Measurements from ENCODE around the gene CDH15. TPM values are rescaled to one million over a fixed set of nuclear protein-coding genes. Genes with fewer than 3 reads are reported as not detected.
"Not testable (repeated sequence)": the region's sequence is repeated elsewhere in the genome, so short reads cannot be mapped to it uniquely, and the experiment has no call there.

CDH15 gene
- total RNA-seq, 4 donors from 2014 or later, result not detected

DNA sequence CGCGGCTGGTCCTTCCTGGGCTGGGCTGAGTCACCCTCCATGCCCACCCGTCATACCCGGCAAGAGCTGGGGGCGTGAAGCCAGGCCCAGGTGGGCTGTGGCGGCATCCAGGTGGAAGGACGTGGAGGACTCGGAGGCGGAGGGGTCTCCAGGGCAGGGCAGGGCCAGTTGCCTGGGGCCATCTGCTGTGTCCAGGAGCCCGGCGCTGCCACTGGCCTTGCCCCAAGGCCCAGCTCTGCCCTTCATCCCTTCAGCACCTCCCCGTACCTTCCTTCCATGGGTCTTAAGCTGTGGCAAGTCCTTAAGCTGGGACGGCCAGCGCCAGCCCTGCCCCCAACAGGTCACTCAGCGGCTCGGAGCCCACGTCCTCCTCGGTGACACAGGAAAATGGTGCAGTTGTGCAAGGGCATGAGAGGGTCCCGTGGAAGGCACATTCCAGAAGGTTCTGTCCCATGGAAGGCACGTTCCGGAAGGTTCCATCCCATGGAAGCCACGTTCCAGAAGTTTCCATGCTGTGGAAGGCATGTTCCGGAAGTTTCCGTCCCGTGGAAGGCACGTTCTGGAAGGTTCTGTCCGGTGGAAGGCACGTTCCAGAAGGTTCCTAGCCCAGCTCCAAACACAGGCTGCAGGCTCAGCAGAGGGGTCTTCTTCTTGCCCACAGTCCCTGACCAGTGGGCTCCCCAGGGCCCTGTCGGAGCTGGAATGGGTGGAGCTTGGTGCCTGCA lies 10.4 kb upstream of the CDH15 start:
- no peak for TF ChIP-seq POLR2A (IDR thresholded peaks at IDR 0.05)
- TF ChIP-seq, protein P1, sequence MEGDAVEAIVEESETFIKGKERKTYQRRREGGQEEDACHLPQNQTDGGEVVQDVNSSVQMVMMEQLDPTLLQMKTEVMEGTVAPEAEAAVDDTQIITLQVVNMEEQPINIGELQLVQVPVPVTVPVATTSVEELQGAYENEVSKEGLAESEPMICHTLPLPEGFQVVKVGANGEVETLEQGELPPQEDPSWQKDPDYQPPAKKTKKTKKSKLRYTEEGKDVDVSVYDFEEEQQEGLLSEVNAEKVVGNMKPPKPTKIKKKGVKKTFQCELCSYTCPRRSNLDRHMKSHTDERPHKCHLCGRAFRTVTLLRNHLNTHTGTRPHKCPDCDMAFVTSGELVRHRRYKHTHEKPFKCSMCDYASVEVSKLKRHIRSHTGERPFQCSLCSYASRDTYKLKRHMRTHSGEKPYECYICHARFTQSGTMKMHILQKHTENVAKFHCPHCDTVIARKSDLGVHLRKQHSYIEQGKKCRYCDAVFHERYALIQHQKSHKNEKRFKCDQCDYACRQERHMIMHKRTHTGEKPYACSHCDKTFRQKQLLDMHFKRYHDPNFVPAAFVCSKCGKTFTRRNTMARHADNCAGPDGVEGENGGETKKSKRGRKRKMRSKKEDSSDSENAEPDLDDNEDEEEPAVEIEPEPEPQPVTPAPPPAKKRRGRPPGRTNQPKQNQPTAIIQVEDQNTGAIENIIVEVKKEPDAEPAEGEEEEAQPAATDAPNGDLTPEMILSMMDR (IDR thresholded peaks at IDR 0.05), result no peak
- H3K4me3 ChIP-seq, result no peak overlapping the region
- H3K36me3 ChIP-seq, result no peaks in the 10 kb centered on the region
- H3K27me3 ChIP-seq, result no peaks in the 10 kb centered on the region
- H3K9me3 ChIP-seq, result no peaks in the 10 kb centered on the region
- no peak overlapping the region for H3K27ac ChIP-seq
- H3K4me1 ChIP-seq, result no peaks in the 10 kb centered on the region
- DNase-seq, result no peak

DNA sequence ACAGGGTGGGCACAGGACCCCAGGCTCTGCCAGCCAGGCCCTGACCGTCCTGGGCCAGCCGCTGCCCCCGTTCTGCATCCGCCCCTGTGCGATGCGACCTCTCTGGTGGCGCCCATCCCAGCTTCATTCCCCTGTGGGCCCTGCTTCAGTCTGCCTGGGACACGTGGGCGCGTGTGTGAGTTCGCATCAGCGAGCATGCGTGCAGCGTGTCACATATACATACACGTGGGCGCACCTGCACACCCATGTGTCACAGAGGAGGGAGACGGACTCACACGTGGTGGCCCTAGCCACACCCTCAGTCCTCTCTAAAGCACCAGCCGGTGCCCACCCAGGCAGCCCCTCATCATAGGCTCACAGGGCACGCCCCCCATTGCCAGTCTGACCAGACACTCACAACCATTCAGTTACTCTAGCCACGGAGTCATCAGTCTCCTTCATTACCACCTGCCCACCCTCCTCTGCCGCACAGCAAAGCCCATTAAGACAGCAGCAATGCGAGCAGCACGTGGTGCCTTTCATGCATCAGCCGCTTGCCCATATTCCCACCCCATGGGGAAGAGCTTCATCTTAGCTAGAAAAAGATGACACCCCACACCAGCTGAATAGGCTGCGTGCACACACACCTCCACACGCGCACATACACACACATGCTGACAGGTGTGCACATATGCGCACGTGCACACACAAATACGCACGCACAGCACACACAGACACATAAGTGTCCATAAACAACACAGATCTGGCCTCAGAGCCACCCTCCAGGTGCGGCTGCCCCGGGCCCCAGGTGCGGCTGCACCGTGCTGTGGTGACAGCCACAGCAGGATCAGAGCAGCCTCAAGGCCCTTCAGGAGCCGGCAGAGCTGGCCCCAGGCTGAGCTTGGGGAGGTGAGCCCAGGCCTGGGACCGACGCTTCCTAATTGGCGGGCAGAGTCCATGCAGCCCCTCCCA lies 9.5 kb upstream of the CDH15 start:
- no peak for TF ChIP-seq POLR2A (IDR thresholded peaks at IDR 0.05)
- TF ChIP-seq, protein P1 (IDR thresholded peaks at IDR 0.05), result no peak
- no peak overlapping the region for H3K4me3 ChIP-seq
- peaks cover under 1 to 3% (median 1%) of the 10 kb centered on the region in 4 donors for H3K4me1 ChIP-seq
- H3K9me3 ChIP-seq, result no peaks in the 10 kb centered on the region
- no peaks in the 10 kb centered on the region for H3K27me3 ChIP-seq
- H3K36me3 ChIP-seq, result no peaks in the 10 kb centered on the region
- DNase-seq, result no peak
- no peak overlapping the region for H3K27ac ChIP-seq

DNA sequence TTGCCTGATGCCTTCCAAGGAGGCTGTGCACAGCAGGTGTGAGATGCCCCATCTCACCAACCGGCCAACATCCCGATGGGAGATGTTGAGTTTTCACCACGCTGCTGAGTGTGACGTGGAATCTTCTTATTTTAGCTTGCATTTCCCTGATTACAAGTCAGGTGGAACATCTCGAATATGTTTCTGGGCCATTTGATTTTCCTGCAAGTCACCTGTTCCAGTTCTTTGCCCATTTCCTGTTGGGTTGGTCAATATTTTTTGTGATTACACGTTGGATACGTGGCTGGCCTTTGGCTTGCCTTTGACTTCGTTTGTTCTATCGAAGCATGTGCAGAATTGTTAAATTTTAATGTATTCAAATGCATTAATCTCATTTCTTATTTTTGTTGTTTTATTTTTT lies 8.3 kb upstream of the CDH15 start:
- H3K36me3 ChIP-seq, result no peaks in the 10 kb centered on the region
- H3K27me3 ChIP-seq, result no peaks in the 10 kb centered on the region
- no peak for TF ChIP-seq POLR2A (IDR thresholded peaks at IDR 0.05)

DNA sequence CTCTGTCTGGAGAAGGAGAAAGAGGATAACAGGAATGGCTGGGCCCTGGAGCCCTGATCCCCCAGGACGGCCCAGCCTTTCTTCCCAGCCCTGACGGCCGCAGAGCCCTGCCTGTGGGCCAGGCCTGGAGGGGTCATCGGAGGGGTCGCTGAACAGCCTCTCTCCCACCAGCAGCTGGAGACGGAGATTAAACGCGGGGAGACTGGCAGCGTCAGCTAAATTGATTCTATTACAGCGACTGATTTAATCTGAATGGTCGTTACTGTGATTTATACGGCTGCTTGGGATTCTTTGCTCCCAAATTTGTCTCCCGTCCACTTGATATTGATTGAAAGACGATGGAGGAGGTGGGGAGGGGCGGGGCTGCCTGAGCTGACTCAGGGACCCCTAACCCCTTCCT lies 7.1 kb upstream of the CDH15 start:
- no peaks in the 10 kb centered on the region for H3K9me3 ChIP-seq
- H3K4me1 ChIP-seq, result peaks cover 5 to 12% (median 8%) of the 10 kb centered on the region in 4 donors
- no peak for DNase-seq
- no peak overlapping the region for H3K4me3 ChIP-seq
- H3K27me3 ChIP-seq, result no peaks in the 10 kb centered on the region
- no peaks in the 10 kb centered on the region for H3K36me3 ChIP-seq
- TF ChIP-seq, protein P1 (IDR thresholded peaks at IDR 0.05), result no peak
- TF ChIP-seq POLR2A (IDR thresholded peaks at IDR 0.05), result no peak
- no peak overlapping the region for H3K27ac ChIP-seq

More for the DNA sequence above, 8.3 kb upstream of the CDH15 start:
- no peak for DNase-seq
- no peak overlapping the region for H3K27ac ChIP-seq
- peaks cover 5 to 12% (median 8%) of the 10 kb centered on the region in 4 donors for H3K4me1 ChIP-seq
- H3K9me3 ChIP-seq, result no peaks in the 10 kb centered on the region
- no peak overlapping the region for H3K4me3 ChIP-seq

DNA sequence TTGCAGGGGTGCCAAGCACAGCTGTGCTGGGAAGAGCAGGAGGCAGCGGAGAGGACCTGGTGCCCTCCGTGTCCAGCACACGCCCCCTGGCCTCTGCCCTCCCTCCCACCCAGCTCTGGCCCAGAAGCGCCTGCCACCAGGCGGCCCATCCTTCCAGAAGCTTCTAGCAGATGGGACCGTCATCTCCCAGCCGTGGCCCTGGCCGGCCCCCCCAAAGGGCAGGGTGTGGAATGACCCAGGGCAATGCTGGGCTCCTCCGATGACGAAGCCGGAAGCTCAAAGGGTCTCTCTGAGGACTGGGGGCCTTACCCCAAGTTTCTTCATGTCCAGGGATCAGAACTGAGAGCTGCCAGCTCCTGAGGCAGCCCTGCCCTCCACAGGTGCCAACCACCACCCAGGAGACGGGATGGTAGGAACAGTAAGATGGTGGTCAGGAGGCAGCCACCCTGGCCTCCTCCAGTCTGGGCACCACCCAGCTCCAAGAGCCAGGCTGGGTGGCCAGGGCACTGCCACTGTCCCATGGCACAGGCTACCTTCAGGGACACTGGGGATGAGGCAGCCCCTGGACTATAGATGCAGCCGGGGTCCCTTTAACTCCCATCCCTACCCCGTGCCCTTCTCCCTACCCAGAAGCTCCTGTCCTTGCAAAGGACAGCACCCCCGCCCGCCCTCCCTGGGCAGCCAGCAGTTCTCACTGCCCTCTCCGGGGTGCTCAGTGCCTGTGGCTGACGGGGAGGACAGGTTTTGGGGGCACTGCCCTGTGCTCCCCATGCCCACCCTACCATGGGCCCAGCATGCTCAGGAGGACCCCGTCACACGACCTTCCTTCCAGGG lies 6.5 kb upstream of the CDH15 start:
- H3K4me1 ChIP-seq, result peaks cover 5 to 12% (median 10%) of the 10 kb centered on the region in 4 donors
- no peak overlapping the region for H3K4me3 ChIP-seq
- DNase-seq, result no peak
- no peak for TF ChIP-seq POLR2A (IDR thresholded peaks at IDR 0.05)
- TF ChIP-seq, protein P1 (IDR thresholded peaks at IDR 0.05), result no peak
- no peaks in the 10 kb centered on the region for H3K36me3 ChIP-seq
- no peaks in the 10 kb centered on the region for H3K9me3 ChIP-seq
- H3K27ac ChIP-seq, result no peak overlapping the region
- H3K27me3 ChIP-seq, result no peaks in the 10 kb centered on the region

DNA sequence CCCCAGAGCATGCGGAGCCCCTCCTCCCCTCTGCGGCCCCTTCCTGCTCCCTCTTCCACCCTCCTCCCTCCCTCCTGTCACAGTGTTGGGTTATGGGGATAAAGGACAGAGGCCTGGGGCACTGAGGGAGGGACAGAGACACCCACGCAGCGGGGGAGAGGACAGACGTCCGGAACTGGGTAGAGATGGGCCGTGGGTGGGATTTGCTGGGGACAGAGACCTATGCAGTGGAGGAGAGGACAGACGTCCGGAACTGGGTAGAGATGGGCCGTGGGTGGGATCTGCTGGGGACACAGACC lies 5.9 kb upstream of the CDH15 start:
- not testable (repeated sequence) for H3K4me3 ChIP-seq, H3K27me3 ChIP-seq, H3K27ac ChIP-seq, H3K9me3 ChIP-seq, DNase-seq, H3K36me3 ChIP-seq
- peaks cover 5 to 18% (median 16%) of the 10 kb centered on the region in 4 donors for H3K4me1 ChIP-seq

Data from Peyer's patch (tissue), 4 donors.